ENCODE measurements around the gene DOCK3.

DOCK3 gene

GRCh38 chr3:50674349-50675178, at the start of gene DOCK3:
DOCK3 (plus strand) TSS chr3:50674927; CDS start chr3:50675264, 337 bp downstream.
- peak in 1 of 2 experiments; percentile 60 for DNase-seq

- no peak for DNase-seq
Observed at GRCh38 chr3:50625231-50626182, 49.2 kb upstream of the DOCK3 start.

DNA sequence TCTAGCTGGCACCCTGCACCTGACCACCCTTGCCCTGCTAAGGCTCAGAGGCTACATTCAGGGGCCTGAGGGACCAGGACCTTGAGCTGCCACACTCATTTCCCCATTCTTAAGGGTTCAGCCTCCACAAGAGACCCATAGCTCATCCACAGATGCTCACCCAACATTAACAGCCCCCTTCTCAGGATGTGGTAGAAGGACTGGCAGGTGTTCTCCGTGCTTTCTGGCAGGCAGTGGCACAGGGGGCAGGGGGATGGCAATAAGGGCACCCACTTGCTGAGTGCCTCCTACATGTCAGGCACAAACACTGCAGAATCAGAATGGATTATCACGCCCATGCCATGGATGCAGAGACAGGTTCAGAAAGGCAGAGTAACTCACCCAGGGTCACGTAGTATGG, 48.3 kb upstream of the DOCK3 start:
- no peak for DNase-seq

- DNase-seq = peak; percentile 36 to 44
Observed at GRCh38 chr3:50627407-50628051, 47.2 kb upstream of the DOCK3 start.

DNA sequence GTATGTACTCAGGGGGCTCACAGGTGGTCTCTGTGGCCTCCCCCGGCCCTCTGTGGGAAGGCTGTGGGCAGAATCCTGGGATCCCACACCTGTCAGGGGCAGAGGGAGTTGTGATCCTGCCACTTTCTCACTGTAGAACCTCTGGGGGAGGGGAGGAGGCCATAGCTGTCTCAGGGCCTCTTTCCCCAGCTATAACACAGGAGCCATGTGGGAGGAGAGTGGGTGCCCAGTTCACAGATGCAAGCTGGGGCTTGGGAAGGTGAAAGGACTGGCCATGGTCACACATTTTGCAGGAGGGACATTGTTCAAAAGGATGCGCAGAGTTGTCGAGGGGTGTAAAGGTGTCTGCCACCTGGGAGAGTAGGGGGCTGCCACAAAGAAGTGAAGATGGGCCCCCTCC, 46.1 kb upstream of the DOCK3 start:
- DNase-seq = no peak

DNA sequence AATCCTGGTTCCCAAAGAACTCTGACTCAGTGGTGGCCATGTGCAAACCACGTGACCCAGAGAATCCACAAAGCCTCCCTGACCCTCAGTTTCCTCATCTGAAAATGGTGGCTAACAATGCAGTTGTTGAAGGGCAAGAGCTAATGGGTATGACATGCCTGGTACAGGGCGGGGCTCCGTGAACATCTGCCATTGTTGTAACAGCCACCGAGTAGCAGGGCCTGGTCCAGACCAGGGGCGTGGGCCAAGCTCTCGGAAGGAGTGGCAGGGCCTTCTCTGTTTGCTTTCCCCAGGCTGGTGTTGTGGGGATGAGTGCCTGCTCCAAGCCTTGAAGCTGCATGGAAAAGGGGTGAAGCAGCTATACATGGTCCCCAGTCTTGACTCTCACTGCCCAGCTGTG, 44.3 kb upstream of the DOCK3 start:
- DNase-seq = no peak

- no peak for DNase-seq
Observed at GRCh38 chr3:50630877-50631276, 43.9 kb upstream of the DOCK3 start.

DNA sequence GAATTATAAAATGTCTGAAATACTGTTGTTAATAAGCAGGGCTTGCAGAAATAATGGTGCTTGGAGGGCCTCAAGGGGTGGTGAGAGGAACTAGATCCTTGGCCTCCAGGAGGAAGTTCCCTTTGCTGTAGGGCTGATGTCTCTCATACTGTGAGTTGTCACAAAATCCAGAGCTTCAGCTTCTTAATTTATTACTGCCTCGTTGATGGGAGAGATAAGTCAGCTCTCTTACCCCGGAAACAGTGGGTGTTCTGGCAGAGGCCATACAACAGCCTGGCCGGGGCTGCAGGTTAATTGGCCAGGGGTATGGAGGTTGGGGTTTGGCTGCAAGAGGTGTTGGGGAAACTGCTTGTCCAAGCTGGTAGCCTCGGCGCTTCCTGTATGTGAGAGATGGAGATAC, 42.3 kb upstream of the DOCK3 start:
- DNase-seq = no peak

- no peak for DNase-seq
Observed at GRCh38 chr3:50633230-50633790, 41.4 kb upstream of the DOCK3 start.

DNA sequence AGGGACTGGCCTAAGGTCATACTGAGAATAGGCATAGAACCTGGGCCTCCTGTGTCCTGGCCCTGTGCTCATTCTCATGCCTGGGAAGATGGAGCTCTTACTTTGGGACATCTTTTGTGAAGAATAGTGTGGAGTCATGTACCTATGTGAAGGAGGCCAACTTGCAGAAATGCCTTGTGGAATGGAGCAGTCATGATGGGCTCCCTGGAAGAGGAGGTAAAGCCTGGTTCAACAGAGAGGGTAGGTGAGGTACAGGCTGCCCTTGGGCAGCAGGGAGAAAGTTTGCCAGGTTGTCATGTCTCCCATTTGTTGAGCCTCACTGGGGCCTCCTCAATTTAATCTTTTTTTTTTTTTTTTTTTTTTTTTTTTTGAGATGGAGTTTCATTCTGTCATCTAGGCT, 39.7 kb upstream of the DOCK3 start:
- DNase-seq = no peak

GRCh38 chr3:50637011-50637410, 37.7 kb upstream of the DOCK3 start:
- DNase-seq = no peak

DNA sequence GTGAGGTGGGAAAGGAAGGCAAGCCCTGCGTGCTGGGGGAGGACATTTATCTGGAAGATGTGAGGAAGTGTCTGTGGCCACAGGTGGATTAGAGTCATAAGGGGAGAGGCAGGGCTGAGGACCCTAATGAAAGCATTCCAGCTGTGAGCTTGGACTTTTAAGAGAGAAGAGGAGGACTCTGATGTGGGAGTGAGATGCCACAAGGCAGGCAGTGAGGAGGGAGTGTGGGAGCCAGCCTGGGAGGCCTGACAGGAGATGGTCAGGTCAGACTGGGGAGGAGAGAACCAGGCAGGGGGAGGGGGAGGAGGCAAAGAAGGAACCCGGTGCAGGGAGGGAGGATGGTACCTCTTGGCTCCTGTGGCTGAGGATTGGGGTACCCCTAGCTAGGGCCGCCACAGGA, 36.8 kb upstream of the DOCK3 start:
- DNase-seq = no peak

- DNase-seq = no peak
Observed at GRCh38 chr3:50639055-50639494, 35.7 kb upstream of the DOCK3 start.

- DNase-seq = no peak
Observed at GRCh38 chr3:50642382-50642781, 32.3 kb upstream of the DOCK3 start.

GRCh38 chr3:50644561-50644960, 30.2 kb upstream of the DOCK3 start:
- no peak for DNase-seq

- no peak for DNase-seq
Observed at GRCh38 chr3:50645378-50645777, 29.3 kb upstream of the DOCK3 start.

- DNase-seq = no peak
Observed at GRCh38 chr3:50648313-50648712, 26.4 kb upstream of the DOCK3 start.

- DNase-seq = no peak
Observed at GRCh38 chr3:50648944-50649343, 25.8 kb upstream of the DOCK3 start.

DNA sequence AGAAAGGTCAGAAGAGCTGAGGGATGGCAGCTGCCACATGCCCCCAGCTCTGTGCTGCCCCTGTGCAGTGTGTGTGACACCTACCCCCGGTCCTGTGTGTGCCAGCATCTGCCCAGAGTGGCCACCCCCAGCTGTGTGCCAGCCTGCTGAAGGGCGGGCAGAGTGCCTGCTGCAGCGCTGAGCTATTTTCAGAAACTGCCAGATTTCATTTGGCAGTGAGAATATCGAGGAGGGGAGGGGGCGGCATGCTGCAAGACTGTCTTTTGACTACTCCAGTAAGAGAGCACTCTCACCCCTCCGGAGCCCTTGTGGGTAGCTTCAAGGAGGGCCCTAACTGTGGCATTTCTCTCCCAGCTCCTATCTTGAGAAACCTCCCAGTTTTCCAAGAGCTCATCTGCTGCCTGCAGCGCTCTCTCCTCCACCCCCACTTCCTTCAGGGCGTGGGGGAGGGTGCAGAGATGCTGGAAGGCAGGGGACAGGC, 25.2 kb upstream of the DOCK3 start:
- no peak for DNase-seq

DNA sequence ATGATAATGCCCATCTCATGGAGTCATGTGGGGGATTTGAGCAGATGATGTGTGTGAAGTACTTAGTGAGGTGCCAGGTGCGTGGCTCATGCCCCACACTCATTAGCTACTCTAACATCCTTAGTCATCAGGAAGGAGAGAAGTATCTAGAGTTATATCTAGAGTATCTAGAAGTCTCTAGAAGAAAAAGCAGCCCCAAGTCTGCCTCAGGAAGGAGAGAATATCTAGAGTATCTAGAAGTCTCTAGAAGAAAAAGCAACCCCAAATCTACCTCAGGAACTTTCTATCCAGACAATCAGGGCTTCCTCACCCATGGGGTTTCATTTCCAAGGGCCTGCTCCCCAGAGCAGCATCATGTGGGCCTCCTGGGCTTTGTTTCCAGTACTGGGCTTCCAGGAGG, 24.7 kb upstream of the DOCK3 start:
- DNase-seq = no peak

DNA sequence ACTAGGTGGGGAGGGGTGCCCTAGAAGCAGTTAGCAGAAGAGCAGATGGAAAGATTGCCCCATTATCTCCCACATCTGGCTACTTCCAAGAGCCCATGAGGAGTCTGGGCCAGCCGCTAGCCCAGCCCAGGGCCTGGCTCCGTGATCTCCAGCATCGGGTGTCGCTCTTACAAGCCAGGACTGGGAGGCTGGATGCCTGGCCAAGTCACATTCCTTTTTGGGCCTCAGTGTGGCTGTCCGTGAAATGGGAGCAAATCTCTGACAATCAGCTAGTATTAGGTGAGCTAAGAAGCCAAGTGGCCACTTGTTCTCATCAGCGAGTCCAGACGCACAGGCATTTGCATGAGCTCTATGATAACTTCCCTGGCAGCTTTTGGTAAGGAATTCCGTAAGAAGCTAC, 23.3 kb upstream of the DOCK3 start:
- DNase-seq = no peak

GRCh38 chr3:50651920-50652529, 22.7 kb upstream of the DOCK3 start:
- DNase-seq = no peak

Data from SHP77 (cell line).